Measurements from ENCODE around the gene APEX1. TPM values are rescaled to one million over a fixed set of nuclear protein-coding genes. Genes with fewer than 3 reads are reported as not detected.

The APEX1 gene
- total RNA-seq, 3 donors from 2014 or later: 83.9 to 115 (median 93.8) TPM

GRCh38 chr14:20489093-20489994 lies 34.3 kb downstream of the APEX1 start:
- ATAC-seq (peak; percentile 60), DNase-seq (no peak)
- no peaks in the 10 kb centered on the region for H3K4me1 ChIP-seq (ENCODE audit: low read depth)
- H3K36me3 ChIP-seq (ENCODE audit: low read depth): no peaks in the 10 kb centered on the region
- intact Hi-C loops (cut with DNase I, micrococcal nuclease): no loop called here
- H3K4me3 ChIP-seq: no peak overlapping the region
- no peak for TF ChIP-seq CTCF (IDR thresholded peaks at IDR 0.05)
- H3K9me3 ChIP-seq: no peaks in the 10 kb centered on the region

GRCh38 chr14:20490563-20490962 lies 35.5 kb downstream of the APEX1 start:
- intact Hi-C loops (cut with DNase I, micrococcal nuclease): no loop called here
- Histone ChIP-seq H3K36me3 (ENCODE audit: low read depth) (no peaks in the 10 kb centered on the region), H3K4me1 (ENCODE audit: low read depth) (no peaks in the 10 kb centered on the region), H3K9me3 (no peaks in the 10 kb centered on the region), H3K4me3 (no peak overlapping the region)
- DNase-seq (no peak), ATAC-seq (no peak)
- TF ChIP-seq CTCF (IDR thresholded peaks at IDR 0.05): no peak

DNA sequence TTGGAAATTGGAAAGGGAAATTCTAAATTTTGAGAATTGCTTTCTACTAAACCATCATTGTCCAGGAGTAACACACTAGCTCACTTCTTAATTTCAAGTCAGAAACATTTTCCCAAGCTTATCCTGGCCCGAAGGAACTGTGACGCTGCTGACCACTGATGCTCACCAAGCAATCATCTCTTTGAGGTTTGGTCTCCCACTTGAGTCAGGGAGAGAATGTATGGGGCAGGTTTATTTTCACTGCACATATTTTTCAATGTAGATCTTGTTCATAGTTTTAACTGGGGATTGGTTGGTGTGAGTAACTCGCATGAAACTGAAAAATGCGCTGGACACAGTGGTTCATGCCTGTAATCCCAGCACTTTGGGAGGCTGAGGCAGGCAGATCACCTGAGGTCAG lies 37.5 kb downstream of the APEX1 start:
- H3K36me3 ChIP-seq (ENCODE audit: low read depth): no peaks in the 10 kb centered on the region
- no peak for TF ChIP-seq CTCF (IDR thresholded peaks at IDR 0.05)
- ATAC-seq (no peak), DNase-seq (no peak)
- H3K4me1 ChIP-seq (ENCODE audit: low read depth): no peaks in the 10 kb centered on the region
- no peak overlapping the region for H3K4me3 ChIP-seq
- intact Hi-C loops (cut with DNase I, micrococcal nuclease): no loop called here
- no peaks in the 10 kb centered on the region for H3K9me3 ChIP-seq

- Histone ChIP-seq H3K9me3 (no peaks in the 10 kb centered on the region), H3K4me1 (ENCODE audit: low read depth) (no peaks in the 10 kb centered on the region), H3K4me3 (no peak overlapping the region), H3K36me3 (ENCODE audit: low read depth) (no peaks in the 10 kb centered on the region)
- intact Hi-C loops (cut with DNase I, micrococcal nuclease): no loop called here
- ATAC-seq: peak; percentile 65
- TF ChIP-seq CTCF (IDR thresholded peaks at IDR 0.05): no peak
- peak in 1 of 3 donors; percentile 16 for DNase-seq
Observed at GRCh38 chr14:20493634-20494033, 38.6 kb downstream of the APEX1 start.

GRCh38 chr14:20494935-20495766 lies 40.1 kb downstream of the APEX1 start:
- TF ChIP-seq CTCF (IDR thresholded peaks at IDR 0.05): no peak
- DNase-seq (no peak), ATAC-seq (peak; percentile 30)
- H3K4me3 ChIP-seq: no peak overlapping the region
- H3K4me1 ChIP-seq (ENCODE audit: low read depth): no peaks in the 10 kb centered on the region
- H3K9me3 ChIP-seq: no peaks in the 10 kb centered on the region
- intact Hi-C loops (cut with DNase I, micrococcal nuclease): no loop called here
- H3K36me3 ChIP-seq (ENCODE audit: low read depth): no peaks in the 10 kb centered on the region
